H9 (cell line): ENCODE results near the gene BET1L. TPM values are rescaled to one million over a fixed set of nuclear protein-coding genes. Genes with fewer than 3 reads are reported as not detected.

ENCODE experiments used
- DNase-seq: peaks from one replicate; pipeline ENCODE4 v3.0.0-alpha.2; 2017
- H2AFZ ChIP-seq: one replicate; pipeline ENCODE4 v1.6.1; 2013; ENCODE audit warnings: mild to moderate bottlenecking, low read length, control low read depth, moderate library complexity
- H2AK5ac ChIP-seq: 2 replicates; pipeline ENCODE4 v1.6.1; 2013; ENCODE audit warnings: low read length, control low read depth, mixed read lengths; ENCODE audit not compliant: insufficient read length
- H2BK120ac ChIP-seq: one replicate; pipeline ENCODE4 v1.6.1; 2013; ENCODE audit warnings: low read depth, mild to moderate bottlenecking, low read length, control low read depth, inconsistent platforms; ENCODE audit not compliant: poor library complexity, severe bottlenecking
- H2BK12ac ChIP-seq: 2 replicates; pipeline ENCODE4 v1.6.1; 2013; ENCODE audit warnings: low read length, control low read depth, mixed read lengths, low read depth; ENCODE audit not compliant: insufficient read length
- H2BK15ac ChIP-seq: 2 replicates; pipeline ENCODE4 v1.6.1; 2013; ENCODE audit warnings: low read depth, low read length, control low read depth
- H2BK20ac ChIP-seq: one replicate; pipeline ENCODE4 v1.6.1; 2013; ENCODE audit warnings: low read depth, mild to moderate bottlenecking, low read length, control low read depth, inconsistent platforms; ENCODE audit not compliant: poor library complexity, severe bottlenecking
- H2BK5ac ChIP-seq: 2 replicates; pipeline ENCODE4 v1.6.1; 2013; ENCODE audit warnings: low read length, control low read depth, mixed read lengths; ENCODE audit not compliant: insufficient read length
- H3K14ac ChIP-seq: 2 replicates; pipeline ENCODE4 v1.6.1; 2013; ENCODE audit warnings: low read length, control low read depth; ENCODE audit not compliant: insufficient read depth
- H3K18ac ChIP-seq: 2 replicates; pipeline ENCODE4 v1.6.1; 2013; ENCODE audit warnings: low read depth, mild to moderate bottlenecking, mixed read lengths, low read length, control low read depth; ENCODE audit not compliant: insufficient read length
- H3K23ac ChIP-seq: 2 replicates; pipeline ENCODE4 v1.6.1; 2013; ENCODE audit warnings: low read length, control low read depth, mixed read lengths, low read depth; ENCODE audit not compliant: insufficient read length
- H3K23me2 ChIP-seq: 2 replicates; pipeline ENCODE4 v1.6.1; 2013; ENCODE audit warnings: low read depth, mild to moderate bottlenecking, mixed read lengths, low read length, control low read depth; ENCODE audit not compliant: insufficient read length, poor library complexity, severe bottlenecking
- H3K27ac ChIP-seq: 2 replicates; pipeline ENCODE4 v1.5.1; 2013; ENCODE audit warnings: low read length, control low read depth, mixed read lengths, low read depth; ENCODE audit not compliant: insufficient read length
- H3K27me3 ChIP-seq: 2 replicates; pipeline ENCODE4 v1.6.1; 2013; ENCODE audit warnings: low read length, control low read depth, inconsistent platforms; ENCODE audit not compliant: insufficient read depth
- H3K4ac ChIP-seq: 2 replicates; pipeline ENCODE4 v1.6.1; 2013; ENCODE audit warnings: low read depth, mild to moderate bottlenecking, control low read depth, inconsistent platforms, low read length, moderate library complexity
- H3K4me1 ChIP-seq: 2 replicates; pipeline ENCODE4 v1.6.1; 2013; ENCODE audit warnings: low read length, control low read depth, inconsistent platforms; ENCODE audit not compliant: insufficient read depth
- H3K4me2 ChIP-seq: 2 replicates; pipeline ENCODE4 v1.6.1; 2013; ENCODE audit warnings: low read length, control low read depth, mixed read lengths; ENCODE audit not compliant: insufficient read length, insufficient read depth
- H3K56ac ChIP-seq: 2 replicates; pipeline ENCODE4 v1.6.1; 2013; ENCODE audit warnings: low read depth, mild to moderate bottlenecking, mixed read lengths, low read length, control low read depth; ENCODE audit not compliant: insufficient read length
- H3K79me1 ChIP-seq: 2 replicates; pipeline ENCODE4 v1.6.1; 2013; ENCODE audit warnings: low read depth, mild to moderate bottlenecking, moderate library complexity, low read length, control low read depth, inconsistent platforms; ENCODE audit not compliant: insufficient read depth, poor library complexity, severe bottlenecking
- H3K79me2 ChIP-seq: 2 replicates; pipeline ENCODE4 v1.6.1; 2013; ENCODE audit warnings: low read length, control low read depth, inconsistent platforms; ENCODE audit not compliant: insufficient read depth
- H3K9ac ChIP-seq: 2 replicates; pipeline ENCODE4 v1.6.1; 2013; ENCODE audit warnings: low read length, control low read depth, mixed read lengths; ENCODE audit not compliant: insufficient read length; ENCODE audit errors: extremely low read depth
- H3K9me3 ChIP-seq: one replicate; pipeline ENCODE4 v1.6.1; 2013; ENCODE audit warnings: low read depth, low read length, inconsistent platforms; ENCODE audit not compliant: control insufficient read depth
- H3T11ph ChIP-seq: one replicate; pipeline ENCODE4 v1.6.1; 2013; ENCODE audit warnings: mild to moderate bottlenecking, low read length, control low read depth, inconsistent platforms
- H4K20me1 ChIP-seq: one replicate; pipeline ENCODE4 v1.6.1; 2013; ENCODE audit not compliant: control insufficient read depth, insufficient read length, insufficient read depth
- H4K5ac ChIP-seq: 2 replicates; pipeline ENCODE4 v1.6.1; 2013; ENCODE audit warnings: low read depth, mild to moderate bottlenecking, mixed read lengths, low read length, control low read depth; ENCODE audit not compliant: insufficient read length
- H4K8ac ChIP-seq: replicated peaks from 2 replicates; pipeline ENCODE4 v1.6.1; 2013; ENCODE audit warnings: low read length, control low read depth, mixed read lengths, low read depth; ENCODE audit not compliant: insufficient read length
- H4K91ac ChIP-seq: 2 replicates; pipeline ENCODE4 v1.6.1; 2013; ENCODE audit warnings: low read depth, mild to moderate bottlenecking, moderate library complexity, mixed read lengths, low read length, control low read depth; ENCODE audit not compliant: insufficient read length
- H3K27ac Mint-ChIP-seq, 3 experiments: 2 replicates in 2 of 3; 3 replicates in 1 of 3; pipeline ENCODE4 v1.8.0; 2020 to 2021; ENCODE audit warnings: mixed read lengths in 3 of 3, mild to moderate bottlenecking in 1 of 3, moderate library complexity in 1 of 3
- H3K27me3 Mint-ChIP-seq: 2 replicates; pipeline ENCODE4 v1.8.0; 2021; ENCODE audit warnings: low read depth, mild to moderate bottlenecking, moderate library complexity, mixed read lengths
- H3K36me3 Mint-ChIP-seq, 3 experiments: 2 replicates in 2 of 3; 3 replicates in 1 of 3; pipeline ENCODE4 v1.8.0; 2020 to 2021; ENCODE audit warnings: low read depth in 3 of 3, mixed read lengths in 3 of 3; ENCODE audit not compliant: insufficient read depth in 1 of 3
- H3K4me1 Mint-ChIP-seq, 2 experiments: 2 replicates each; pipeline ENCODE4 v1.8.0; 2020; ENCODE audit warnings: mixed read lengths in 2 of 2
- H3K4me3 Mint-ChIP-seq, 2 experiments: 2 replicates in 1 of 2; 3 replicates in 1 of 2; pipeline ENCODE4 v1.8.0; 2020 to 2021; ENCODE audit warnings: mild to moderate bottlenecking in 2 of 2, mixed read lengths in 2 of 2, moderate library complexity in 1 of 2
- H3K9me3 Mint-ChIP-seq, 2 experiments: 2 replicates in 1 of 2; 3 replicates in 1 of 2; pipeline ENCODE4 v1.8.0; 2020; ENCODE audit warnings: mild to moderate bottlenecking in 2 of 2, mixed read lengths in 2 of 2, moderate library complexity in 1 of 2
- CTCF ChIP-seq: fragments of 200-600 bp; sonication (generic); conservative IDR thresholded peaks from 3 replicates; pipeline ENCODE4 v1.8.0; 2021; ENCODE audit warnings: antibody characterized with exemption, mild to moderate bottlenecking
- WGBS: extraction: QIAGEN DNeasy Blood & Tissue Kit; methylation state at CpG from one replicate; pipeline ENCODE4 v1.1.7; 2013; ENCODE audit warnings: missing lambda C conversion rate, low lambda C conversion rate, mixed read lengths; ENCODE audit not compliant: insufficient read length; ENCODE audit errors: extremely low coverage; 5-methylcytosine and 5-hydroxymethylcytosine counted together
- total RNA-seq: library from RNA; stranded (reverse); gene quantifications from 2 replicates; pipeline ENCODE4 v1.2.1, GENCODE V29; 2021

Gene BET1L
- total RNA-seq, 1 experiment from 2014 or later, result 49.4 TPM

DNA sequence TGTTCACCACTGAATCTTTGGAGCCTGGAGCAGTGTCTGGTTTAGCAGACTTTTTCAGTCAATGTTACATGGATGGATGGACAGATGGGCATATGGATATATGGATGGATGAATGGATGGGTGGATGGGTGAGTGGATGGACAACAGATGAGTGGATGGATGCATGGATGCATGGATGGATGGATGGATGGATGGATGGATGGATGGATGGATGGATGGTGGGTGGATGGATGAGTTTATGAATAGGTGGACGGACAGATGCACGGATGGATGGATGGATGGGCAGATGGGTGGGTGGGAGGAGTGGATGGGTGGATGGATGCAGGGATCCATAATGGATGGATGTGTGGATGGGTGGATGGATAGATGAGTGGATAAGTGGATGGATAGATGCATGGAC lies 48.6 kb upstream of the BET1L start:
- WGBS, result no CpG with 5 or more reads among the region's 2 CpGs
- Mint-ChIP-seq H3K4me3 (no peak overlapping the region), H3K9me3 (peaks cover 0 to 1% of the 10 kb centered on the region in 2 experiments; a peak in 2 of 5 replicates)

More for the DNA sequence above, 48.6 kb upstream of the BET1L start:
- Histone ChIP-seq H3K56ac (no peak overlapping the region), H3K4me1 (no peaks in the 10 kb centered on the region), H3K27ac (no peak overlapping the region), H2BK15ac (no peak overlapping the region), H3K4me2 (no peak overlapping the region), H3K18ac (no peak overlapping the region), H3K23ac (no peak overlapping the region), H3K27me3 (no peaks in the 10 kb centered on the region), H4K5ac (no peak overlapping the region), H4K8ac (no peak overlapping the region), H3K79me1 (no peaks in the 10 kb centered on the region), H4K20me1 (no peaks in the 10 kb centered on the region), H3K23me2 (no peaks in the 10 kb centered on the region), H3T11ph (no peak overlapping the region), H2AFZ (no peak overlapping the region), H3K79me2 (no peaks in the 10 kb centered on the region), H2BK5ac (no peak overlapping the region), H2BK120ac (no peak overlapping the region), H3K9me3 (no peaks in the 10 kb centered on the region), H3K9ac (no peak overlapping the region), H2BK20ac (no peak overlapping the region), H2BK12ac (no peak overlapping the region), H3K14ac (no peak overlapping the region), H4K91ac (no peak overlapping the region), H3K4ac (no peak overlapping the region), H2AK5ac (no peak overlapping the region)
- Mint-ChIP-seq H3K36me3 (peaks cover 22 to 31% (median 26%) of the 10 kb centered on the region in 3 experiments), H3K27me3 (no peaks in the 10 kb centered on the region; the same call in 1 of the 2 replicates), H3K27ac (no peak overlapping the region), H3K4me1 (peaks cover 0 to 2% of the 10 kb centered on the region in 2 experiments; a peak in 2 of 4 replicates)
- TF ChIP-seq CTCF, result no peak
- DNase-seq, result no peak
